ENCODE measurements around the gene MAPK7. TPM values are rescaled to one million over a fixed set of nuclear protein-coding genes. Genes with fewer than 3 reads are reported as not detected.

Gene MAPK7
- polyA plus RNA-seq, 1 of the 3 experiments (the other 2 are of a cell fraction): 19.1 TPM

DNA sequence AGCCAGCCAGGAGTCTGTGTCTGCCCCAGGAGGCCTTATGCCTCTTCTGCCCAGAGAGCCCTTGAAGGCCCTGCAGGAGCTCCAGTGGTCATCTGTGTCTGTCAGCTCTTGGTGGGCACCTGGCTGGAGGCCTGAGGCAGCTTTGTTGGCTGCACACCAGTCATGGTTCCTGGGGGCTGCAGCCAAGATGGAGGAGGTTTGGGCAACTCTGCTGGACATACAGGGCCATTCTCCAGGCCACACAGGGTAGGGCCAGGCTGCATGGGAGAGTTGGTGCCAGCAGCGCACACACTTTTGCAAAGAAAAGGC lies 45.2 kb upstream of the MAPK7 start:
- Histone ChIP-seq H3F3A (replicated peaks; ENCODE audit: insufficient read depth) (peaks cover 8% of the 10 kb centered on the region), H3K27ac (ENCODE audit: low read depth in 2 of 2, low read length in 1 of 2) (no peak overlapping the region), H3K36me3 (replicated peaks in 1 of 2; ENCODE audit: control insufficient read depth in 1 of 2, insufficient read depth in 2 of 2, low read length in 1 of 2) (peaks cover 4 to 10% of the 10 kb centered on the region in 2 experiments), H3K4me2 (no peak overlapping the region), H3K27me3 (ENCODE audit: insufficient read depth) (no peaks in the 10 kb centered on the region), H3K4me3 (ENCODE audit: low read depth in 2 of 2, low read length in 1 of 2) (no peak overlapping the region), H2AFZ (ENCODE audit: low read depth) (no peak overlapping the region), H3K79me2 (ENCODE audit: insufficient read depth) (no peaks in the 10 kb centered on the region), H3K9ac (no peak overlapping the region), H4K20me1 (ENCODE audit: insufficient read depth) (no peaks in the 10 kb centered on the region), H3K4me1 (ENCODE audit: control insufficient read depth in 1 of 2, insufficient read depth in 2 of 2, low read depth in 1 of 2, low read length in 1 of 2) (peaks cover 5 to 14% of the 10 kb centered on the region in 2 experiments; a peak in 2 of 4 replicates), H3K9me3 (no peaks in the 10 kb centered on the region), H3K9me2 (no peaks in the 10 kb centered on the region)
- no peak for TF ChIP-seq RAD21 (IDR thresholded peaks at IDR 0.05; ENCODE audit: low read length)
- no peak for TF ChIP-seq EP300 (IDR thresholded peaks at IDR 0.05; ENCODE audit: borderline replicate concordance in 1 of 2, low read depth in 1 of 2, low read length in 1 of 2)
- TF ChIP-seq SIN3A (IDR thresholded peaks at IDR 0.05; ENCODE audit: borderline replicate concordance, low read depth, low read length): no peak
- no peak for TF ChIP-seq YY1 (IDR thresholded peaks at IDR 0.05; ENCODE audit: low read depth)
- no peak for TF ChIP-seq RXRA (IDR thresholded peaks at IDR 0.05; ENCODE audit: borderline replicate concordance, low read depth)
- no peak for TF ChIP-seq TEAD4 (IDR thresholded peaks at IDR 0.05; ENCODE audit: borderline replicate concordance, insufficient read depth)
- no peak for TF ChIP-seq RCOR1 (IDR thresholded peaks at IDR 0.05; ENCODE audit: low read length)
- no peak for TF ChIP-seq SMC3 (IDR thresholded peaks at IDR 0.05; ENCODE audit: low read depth, low read length)
- TF ChIP-seq MXI1 (IDR thresholded peaks at IDR 0.05; ENCODE audit: low read depth, low read length): no peak
- TF ChIP-seq TAF1 (IDR thresholded peaks at IDR 0.05; ENCODE audit: borderline replicate concordance, low read depth, low read length): no peak
- TF ChIP-seq, protein P1, sequence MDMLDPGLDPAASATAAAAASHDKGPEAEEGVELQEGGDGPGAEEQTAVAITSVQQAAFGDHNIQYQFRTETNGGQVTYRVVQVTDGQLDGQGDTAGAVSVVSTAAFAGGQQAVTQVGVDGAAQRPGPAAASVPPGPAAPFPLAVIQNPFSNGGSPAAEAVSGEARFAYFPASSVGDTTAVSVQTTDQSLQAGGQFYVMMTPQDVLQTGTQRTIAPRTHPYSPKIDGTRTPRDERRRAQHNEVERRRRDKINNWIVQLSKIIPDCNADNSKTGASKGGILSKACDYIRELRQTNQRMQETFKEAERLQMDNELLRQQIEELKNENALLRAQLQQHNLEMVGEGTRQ (IDR thresholded peaks at IDR 0.05; ENCODE audit: borderline replicate concordance, low read depth, low read length): no peak
- TF ChIP-seq, protein P2, sequence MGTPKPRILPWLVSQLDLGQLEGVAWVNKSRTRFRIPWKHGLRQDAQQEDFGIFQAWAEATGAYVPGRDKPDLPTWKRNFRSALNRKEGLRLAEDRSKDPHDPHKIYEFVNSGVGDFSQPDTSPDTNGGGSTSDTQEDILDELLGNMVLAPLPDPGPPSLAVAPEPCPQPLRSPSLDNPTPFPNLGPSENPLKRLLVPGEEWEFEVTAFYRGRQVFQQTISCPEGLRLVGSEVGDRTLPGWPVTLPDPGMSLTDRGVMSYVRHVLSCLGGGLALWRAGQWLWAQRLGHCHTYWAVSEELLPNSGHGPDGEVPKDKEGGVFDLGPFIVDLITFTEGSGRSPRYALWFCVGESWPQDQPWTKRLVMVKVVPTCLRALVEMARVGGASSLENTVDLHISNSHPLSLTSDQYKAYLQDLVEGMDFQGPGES (IDR thresholded peaks at IDR 0.05; ENCODE audit: low read depth, low read length): no peak
- TF ChIP-seq EZH2phosphoT487 (IDR thresholded peaks at IDR 0.05; ENCODE audit: borderline replicate concordance, low read depth): no peak
- POLR2A ChIA-PET: no interaction called here
- 100% methylated on average over 1 of the region's 1 CpG for WGBS (ENCODE audit: low lambda C conversion rate)
- CTCF ChIA-PET: interaction anchor here (1.0 to 1.7 kb wide), 2 partner anchors 11 to 30 kb away, joined by 5 to 6 read pairs; partner anchors contain the start of gene B9D1
- no peak for DNase-seq

DNA sequence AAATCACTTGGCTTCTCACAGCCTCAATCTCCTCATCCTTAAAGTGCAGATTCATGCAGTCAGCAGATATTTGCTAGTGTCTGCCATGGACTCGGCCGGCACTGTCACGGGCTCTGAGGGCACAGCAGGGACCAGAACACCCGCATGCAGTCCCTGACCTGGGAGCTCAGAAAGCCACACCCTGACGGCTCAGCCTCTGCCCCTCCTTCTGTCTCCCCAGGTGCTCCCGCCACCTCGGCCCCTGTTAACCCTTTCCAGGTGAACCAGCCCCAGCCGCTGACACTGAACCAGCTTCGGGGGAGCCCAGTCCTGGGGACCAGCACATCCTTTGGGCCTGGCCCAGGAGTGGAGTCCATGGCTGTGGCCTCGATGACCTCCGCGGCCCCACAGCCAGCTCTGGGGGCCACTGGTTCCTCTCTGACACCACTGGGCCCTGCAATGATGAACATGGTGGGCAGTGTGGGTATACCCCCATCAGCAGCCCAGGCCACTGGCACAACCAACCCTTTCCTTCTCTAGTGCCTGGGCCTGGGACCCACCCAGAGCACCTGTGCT lies 44.5 kb upstream of the MAPK7 start:
- CTCF ChIA-PET: interaction anchor here (1.0 to 1.7 kb wide), 3 partner anchors 12 to 29 kb away, joined by 3 to 6 read pairs (median 5); partner anchors contain the start of gene B9D1
- Histone ChIP-seq H3K79me2 (ENCODE audit: insufficient read depth) (no peaks in the 10 kb centered on the region), H3K9me3 (no peaks in the 10 kb centered on the region), H3K36me3 (replicated peaks in 1 of 2; ENCODE audit: control insufficient read depth in 1 of 2, insufficient read depth in 2 of 2, low read length in 1 of 2) (peaks cover 4 to 7% of the 10 kb centered on the region in 2 experiments), H3K9me2 (no peaks in the 10 kb centered on the region), H3K4me3 (ENCODE audit: low read depth in 2 of 2, low read length in 1 of 2) (no peak overlapping the region), H3K4me2 (no peak overlapping the region), H3K9ac (no peak overlapping the region), H3K4me1 (ENCODE audit: control insufficient read depth in 1 of 2, insufficient read depth in 2 of 2, low read depth in 1 of 2, low read length in 1 of 2) (peaks cover 5 to 14% of the 10 kb centered on the region in 2 experiments; a peak in 2 of 4 replicates), H2AFZ (ENCODE audit: low read depth) (no peak overlapping the region), H4K20me1 (ENCODE audit: insufficient read depth) (no peaks in the 10 kb centered on the region), H3K27me3 (ENCODE audit: insufficient read depth) (no peaks in the 10 kb centered on the region), H3K27ac (ENCODE audit: low read depth in 2 of 2, low read length in 1 of 2) (no peak overlapping the region), H3F3A (replicated peaks; ENCODE audit: insufficient read depth) (peaks cover 8% of the 10 kb centered on the region)
- DNase-seq: no peak
- WGBS (ENCODE audit: low lambda C conversion rate): 94% methylated on average over 9 of the region's 12 CpGs
- POLR2A ChIA-PET: no interaction called here
- TF ChIP-seq, protein P3, sequence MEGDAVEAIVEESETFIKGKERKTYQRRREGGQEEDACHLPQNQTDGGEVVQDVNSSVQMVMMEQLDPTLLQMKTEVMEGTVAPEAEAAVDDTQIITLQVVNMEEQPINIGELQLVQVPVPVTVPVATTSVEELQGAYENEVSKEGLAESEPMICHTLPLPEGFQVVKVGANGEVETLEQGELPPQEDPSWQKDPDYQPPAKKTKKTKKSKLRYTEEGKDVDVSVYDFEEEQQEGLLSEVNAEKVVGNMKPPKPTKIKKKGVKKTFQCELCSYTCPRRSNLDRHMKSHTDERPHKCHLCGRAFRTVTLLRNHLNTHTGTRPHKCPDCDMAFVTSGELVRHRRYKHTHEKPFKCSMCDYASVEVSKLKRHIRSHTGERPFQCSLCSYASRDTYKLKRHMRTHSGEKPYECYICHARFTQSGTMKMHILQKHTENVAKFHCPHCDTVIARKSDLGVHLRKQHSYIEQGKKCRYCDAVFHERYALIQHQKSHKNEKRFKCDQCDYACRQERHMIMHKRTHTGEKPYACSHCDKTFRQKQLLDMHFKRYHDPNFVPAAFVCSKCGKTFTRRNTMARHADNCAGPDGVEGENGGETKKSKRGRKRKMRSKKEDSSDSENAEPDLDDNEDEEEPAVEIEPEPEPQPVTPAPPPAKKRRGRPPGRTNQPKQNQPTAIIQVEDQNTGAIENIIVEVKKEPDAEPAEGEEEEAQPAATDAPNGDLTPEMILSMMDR (IDR thresholded peaks at IDR 0.05): no peak
- TF ChIP-seq YY1 (IDR thresholded peaks at IDR 0.05; ENCODE audit: low read depth) (no peak), ELF1 (IDR thresholded peaks at IDR 0.05) (no peak), SMC3 (IDR thresholded peaks at IDR 0.05; ENCODE audit: low read depth, low read length) (no peak), EP300 (IDR thresholded peaks at IDR 0.05; ENCODE audit: borderline replicate concordance in 1 of 2, low read depth in 1 of 2, low read length in 1 of 2) (no peak), SIN3A (IDR thresholded peaks at IDR 0.05; ENCODE audit: borderline replicate concordance, low read depth, low read length) (no peak), RCOR1 (IDR thresholded peaks at IDR 0.05; ENCODE audit: low read length) (no peak), CHD2 (IDR thresholded peaks at IDR 0.05; ENCODE audit: low read length, partially characterized antibody) (no peak), RXRA (IDR thresholded peaks at IDR 0.05; ENCODE audit: borderline replicate concordance, low read depth) (no peak), GABPA (IDR thresholded peaks at IDR 0.05; ENCODE audit: low read depth) (no peak), POLR2AphosphoS5 (IDR thresholded peaks at IDR 0.05; ENCODE audit: low read depth, low read length) (no peak), NRF1 (IDR thresholded peaks at IDR 0.05; ENCODE audit: low read depth, low read length) (no peak), FOSL2 (IDR thresholded peaks at IDR 0.05; ENCODE audit: borderline replicate concordance, low read depth) (no peak), FOXJ3 (CRISPR knock-in tag; IDR thresholded peaks at IDR 0.05) (no peak), MEF2A (IDR thresholded peaks at IDR 0.05; ENCODE audit: borderline replicate concordance, low read depth) (no peak)
- TF ChIP-seq, protein P4, sequence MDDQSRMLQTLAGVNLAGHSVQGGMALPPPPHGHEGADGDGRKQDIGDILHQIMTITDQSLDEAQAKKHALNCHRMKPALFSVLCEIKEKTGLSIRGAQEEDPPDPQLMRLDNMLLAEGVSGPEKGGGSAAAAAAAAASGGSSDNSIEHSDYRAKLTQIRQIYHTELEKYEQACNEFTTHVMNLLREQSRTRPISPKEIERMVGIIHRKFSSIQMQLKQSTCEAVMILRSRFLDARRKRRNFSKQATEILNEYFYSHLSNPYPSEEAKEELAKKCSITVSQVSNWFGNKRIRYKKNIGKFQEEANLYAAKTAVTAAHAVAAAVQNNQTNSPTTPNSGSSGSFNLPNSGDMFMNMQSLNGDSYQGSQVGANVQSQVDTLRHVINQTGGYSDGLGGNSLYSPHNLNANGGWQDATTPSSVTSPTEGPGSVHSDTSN (IDR thresholded peaks at IDR 0.05): no peak

Data from SK-N-SH (cell line).